H9 (cell line): ENCODE results near the gene CACTIN. TPM values are rescaled to one million over a fixed set of nuclear protein-coding genes. Genes with fewer than 3 reads are reported as not detected.

Source experiments
- DNase-seq: peaks from one replicate; pipeline ENCODE4 v3.0.0-alpha.2; 2017
- H2AFZ ChIP-seq: one replicate; pipeline ENCODE4 v1.6.1; 2013; ENCODE audit warnings: mild to moderate bottlenecking, low read length, control low read depth, moderate library complexity
- H2AK5ac ChIP-seq: 2 replicates; pipeline ENCODE4 v1.6.1; 2013; ENCODE audit warnings: low read length, control low read depth, mixed read lengths; ENCODE audit not compliant: insufficient read length
- H2BK120ac ChIP-seq: one replicate; pipeline ENCODE4 v1.6.1; 2013; ENCODE audit warnings: low read depth, mild to moderate bottlenecking, low read length, control low read depth, inconsistent platforms; ENCODE audit not compliant: poor library complexity, severe bottlenecking
- H2BK12ac ChIP-seq: 2 replicates; pipeline ENCODE4 v1.6.1; 2013; ENCODE audit warnings: low read length, control low read depth, mixed read lengths, low read depth; ENCODE audit not compliant: insufficient read length
- H2BK15ac ChIP-seq: 2 replicates; pipeline ENCODE4 v1.6.1; 2013; ENCODE audit warnings: low read depth, low read length, control low read depth
- H2BK20ac ChIP-seq: one replicate; pipeline ENCODE4 v1.6.1; 2013; ENCODE audit warnings: low read depth, mild to moderate bottlenecking, low read length, control low read depth, inconsistent platforms; ENCODE audit not compliant: poor library complexity, severe bottlenecking
- H2BK5ac ChIP-seq: 2 replicates; pipeline ENCODE4 v1.6.1; 2013; ENCODE audit warnings: low read length, control low read depth, mixed read lengths; ENCODE audit not compliant: insufficient read length
- H3K14ac ChIP-seq: 2 replicates; pipeline ENCODE4 v1.6.1; 2013; ENCODE audit warnings: low read length, control low read depth; ENCODE audit not compliant: insufficient read depth
- H3K18ac ChIP-seq: 2 replicates; pipeline ENCODE4 v1.6.1; 2013; ENCODE audit warnings: low read depth, mild to moderate bottlenecking, mixed read lengths, low read length, control low read depth; ENCODE audit not compliant: insufficient read length
- H3K23ac ChIP-seq: 2 replicates; pipeline ENCODE4 v1.6.1; 2013; ENCODE audit warnings: low read length, control low read depth, mixed read lengths, low read depth; ENCODE audit not compliant: insufficient read length
- H3K23me2 ChIP-seq: 2 replicates; pipeline ENCODE4 v1.6.1; 2013; ENCODE audit warnings: low read depth, mild to moderate bottlenecking, mixed read lengths, low read length, control low read depth; ENCODE audit not compliant: insufficient read length, poor library complexity, severe bottlenecking
- H3K27ac ChIP-seq: 2 replicates; pipeline ENCODE4 v1.5.1; 2013; ENCODE audit warnings: low read length, control low read depth, mixed read lengths, low read depth; ENCODE audit not compliant: insufficient read length
- H3K27me3 ChIP-seq: 2 replicates; pipeline ENCODE4 v1.6.1; 2013; ENCODE audit warnings: low read length, control low read depth, inconsistent platforms; ENCODE audit not compliant: insufficient read depth
- H3K4ac ChIP-seq: 2 replicates; pipeline ENCODE4 v1.6.1; 2013; ENCODE audit warnings: low read depth, mild to moderate bottlenecking, control low read depth, inconsistent platforms, low read length, moderate library complexity
- H3K4me1 ChIP-seq: 2 replicates; pipeline ENCODE4 v1.6.1; 2013; ENCODE audit warnings: low read length, control low read depth, inconsistent platforms; ENCODE audit not compliant: insufficient read depth
- H3K4me2 ChIP-seq: 2 replicates; pipeline ENCODE4 v1.6.1; 2013; ENCODE audit warnings: low read length, control low read depth, mixed read lengths; ENCODE audit not compliant: insufficient read length, insufficient read depth
- H3K56ac ChIP-seq: 2 replicates; pipeline ENCODE4 v1.6.1; 2013; ENCODE audit warnings: low read depth, mild to moderate bottlenecking, mixed read lengths, low read length, control low read depth; ENCODE audit not compliant: insufficient read length
- H3K79me1 ChIP-seq: 2 replicates; pipeline ENCODE4 v1.6.1; 2013; ENCODE audit warnings: low read depth, mild to moderate bottlenecking, moderate library complexity, low read length, control low read depth, inconsistent platforms; ENCODE audit not compliant: insufficient read depth, poor library complexity, severe bottlenecking
- H3K79me2 ChIP-seq: 2 replicates; pipeline ENCODE4 v1.6.1; 2013; ENCODE audit warnings: low read length, control low read depth, inconsistent platforms; ENCODE audit not compliant: insufficient read depth
- H3K9ac ChIP-seq: 2 replicates; pipeline ENCODE4 v1.6.1; 2013; ENCODE audit warnings: low read length, control low read depth, mixed read lengths; ENCODE audit not compliant: insufficient read length; ENCODE audit errors: extremely low read depth
- H3K9me3 ChIP-seq: one replicate; pipeline ENCODE4 v1.6.1; 2013; ENCODE audit warnings: low read depth, low read length, inconsistent platforms; ENCODE audit not compliant: control insufficient read depth
- H3T11ph ChIP-seq: one replicate; pipeline ENCODE4 v1.6.1; 2013; ENCODE audit warnings: mild to moderate bottlenecking, low read length, control low read depth, inconsistent platforms
- H4K20me1 ChIP-seq: one replicate; pipeline ENCODE4 v1.6.1; 2013; ENCODE audit not compliant: control insufficient read depth, insufficient read length, insufficient read depth
- H4K5ac ChIP-seq: 2 replicates; pipeline ENCODE4 v1.6.1; 2013; ENCODE audit warnings: low read depth, mild to moderate bottlenecking, mixed read lengths, low read length, control low read depth; ENCODE audit not compliant: insufficient read length
- H4K8ac ChIP-seq: replicated peaks from 2 replicates; pipeline ENCODE4 v1.6.1; 2013; ENCODE audit warnings: low read length, control low read depth, mixed read lengths, low read depth; ENCODE audit not compliant: insufficient read length
- H4K91ac ChIP-seq: 2 replicates; pipeline ENCODE4 v1.6.1; 2013; ENCODE audit warnings: low read depth, mild to moderate bottlenecking, moderate library complexity, mixed read lengths, low read length, control low read depth; ENCODE audit not compliant: insufficient read length
- H3K27ac Mint-ChIP-seq, 3 experiments: 2 replicates in 2 of 3; 3 replicates in 1 of 3; pipeline ENCODE4 v1.8.0; 2020 to 2021; ENCODE audit warnings: mixed read lengths in 3 of 3, mild to moderate bottlenecking in 1 of 3, moderate library complexity in 1 of 3
- H3K27me3 Mint-ChIP-seq: 2 replicates; pipeline ENCODE4 v1.8.0; 2021; ENCODE audit warnings: low read depth, mild to moderate bottlenecking, moderate library complexity, mixed read lengths
- H3K36me3 Mint-ChIP-seq, 3 experiments: 2 replicates in 2 of 3; 3 replicates in 1 of 3; pipeline ENCODE4 v1.8.0; 2020 to 2021; ENCODE audit warnings: low read depth in 3 of 3, mixed read lengths in 3 of 3; ENCODE audit not compliant: insufficient read depth in 1 of 3
- H3K4me1 Mint-ChIP-seq, 2 experiments: 2 replicates each; pipeline ENCODE4 v1.8.0; 2020; ENCODE audit warnings: mixed read lengths in 2 of 2
- H3K4me3 Mint-ChIP-seq, 2 experiments: 2 replicates in 1 of 2; 3 replicates in 1 of 2; pipeline ENCODE4 v1.8.0; 2020 to 2021; ENCODE audit warnings: mild to moderate bottlenecking in 2 of 2, mixed read lengths in 2 of 2, moderate library complexity in 1 of 2
- H3K9me3 Mint-ChIP-seq, 2 experiments: 2 replicates in 1 of 2; 3 replicates in 1 of 2; pipeline ENCODE4 v1.8.0; 2020; ENCODE audit warnings: mild to moderate bottlenecking in 2 of 2, mixed read lengths in 2 of 2, moderate library complexity in 1 of 2
- WGBS: extraction: QIAGEN DNeasy Blood & Tissue Kit; methylation state at CpG from one replicate; pipeline ENCODE4 v1.1.7; 2013; ENCODE audit warnings: missing lambda C conversion rate, low lambda C conversion rate, mixed read lengths; ENCODE audit not compliant: insufficient read length; ENCODE audit errors: extremely low coverage; 5-methylcytosine and 5-hydroxymethylcytosine counted together
- total RNA-seq: library from RNA; stranded (reverse); gene quantifications from 2 replicates; pipeline ENCODE4 v1.2.1, GENCODE V29; 2021
- TF ChIP-seq, protein P1 (sequence below): fragments of 200-600 bp; sonication (generic); conservative IDR thresholded peaks from 3 replicates; pipeline ENCODE4 v1.8.0; 2021; ENCODE audit warnings: antibody characterized with exemption, mild to moderate bottlenecking

The CACTIN gene
- total RNA-seq, 1 experiment from 2014 or later = 37.3 TPM

DNA sequence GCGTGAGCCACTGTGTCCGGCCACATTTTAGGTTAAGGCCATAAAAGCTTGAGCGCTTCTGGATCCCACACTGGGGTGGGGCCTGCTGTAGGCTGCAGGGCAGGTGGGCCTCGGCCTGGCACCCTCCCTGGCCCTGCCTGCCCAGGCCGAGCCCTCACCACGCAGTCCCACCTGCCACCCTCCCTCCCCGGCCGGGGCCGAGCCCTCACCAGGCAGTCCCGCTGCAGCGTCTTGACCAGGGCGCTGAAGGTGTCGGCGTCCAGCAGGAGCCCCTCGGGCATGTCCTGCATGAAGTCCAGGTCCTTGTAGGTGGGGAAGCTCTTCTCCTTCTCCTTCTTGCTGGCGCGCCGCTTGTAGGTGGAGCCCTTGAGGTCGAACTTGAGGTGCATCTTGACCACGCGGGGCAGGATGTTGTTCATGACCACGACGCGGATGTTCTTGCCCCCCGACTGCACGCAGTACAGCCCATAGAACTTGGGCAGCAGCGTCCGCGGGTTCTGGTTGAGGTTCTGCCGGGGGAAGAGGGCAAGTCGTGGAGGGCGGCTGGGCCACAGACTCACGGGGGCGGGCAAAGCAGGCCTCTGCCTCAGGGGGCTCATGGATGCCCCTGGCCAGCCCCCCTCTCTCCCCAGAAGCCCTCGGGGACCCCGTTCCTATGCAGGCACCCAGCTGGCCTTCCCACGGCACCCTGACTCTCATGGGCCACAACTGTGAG lies 26.6 kb upstream of the CACTIN start:
- Histone ChIP-seq H2BK15ac (no peak overlapping the region), H3K9me3 (no peaks in the 10 kb centered on the region), H3K23me2 (no peaks in the 10 kb centered on the region), H3K79me2 (no peaks in the 10 kb centered on the region), H3K4ac (no peak overlapping the region), H4K5ac (no peak overlapping the region), H3K18ac (no peak overlapping the region), H3K27me3 (no peaks in the 10 kb centered on the region), H3K79me1 (no peaks in the 10 kb centered on the region), H2BK5ac (no peak overlapping the region), H3K56ac (no peak overlapping the region), H2AK5ac (no peak overlapping the region), H3K27ac (no peak overlapping the region), H4K8ac (no peak overlapping the region), H3K4me1 (no peaks in the 10 kb centered on the region), H2BK12ac (no peak overlapping the region), H3K9ac (no peak overlapping the region), H2AFZ (no peak overlapping the region), H2BK20ac (no peak overlapping the region), H3K23ac (no peak overlapping the region), H3K4me2 (no peak overlapping the region), H3K14ac (no peak overlapping the region), H3T11ph (no peak overlapping the region), H2BK120ac (no peak overlapping the region), H4K20me1 (peaks cover 3% of the 10 kb centered on the region), H4K91ac (no peak overlapping the region)
- TF ChIP-seq, protein P1, sequence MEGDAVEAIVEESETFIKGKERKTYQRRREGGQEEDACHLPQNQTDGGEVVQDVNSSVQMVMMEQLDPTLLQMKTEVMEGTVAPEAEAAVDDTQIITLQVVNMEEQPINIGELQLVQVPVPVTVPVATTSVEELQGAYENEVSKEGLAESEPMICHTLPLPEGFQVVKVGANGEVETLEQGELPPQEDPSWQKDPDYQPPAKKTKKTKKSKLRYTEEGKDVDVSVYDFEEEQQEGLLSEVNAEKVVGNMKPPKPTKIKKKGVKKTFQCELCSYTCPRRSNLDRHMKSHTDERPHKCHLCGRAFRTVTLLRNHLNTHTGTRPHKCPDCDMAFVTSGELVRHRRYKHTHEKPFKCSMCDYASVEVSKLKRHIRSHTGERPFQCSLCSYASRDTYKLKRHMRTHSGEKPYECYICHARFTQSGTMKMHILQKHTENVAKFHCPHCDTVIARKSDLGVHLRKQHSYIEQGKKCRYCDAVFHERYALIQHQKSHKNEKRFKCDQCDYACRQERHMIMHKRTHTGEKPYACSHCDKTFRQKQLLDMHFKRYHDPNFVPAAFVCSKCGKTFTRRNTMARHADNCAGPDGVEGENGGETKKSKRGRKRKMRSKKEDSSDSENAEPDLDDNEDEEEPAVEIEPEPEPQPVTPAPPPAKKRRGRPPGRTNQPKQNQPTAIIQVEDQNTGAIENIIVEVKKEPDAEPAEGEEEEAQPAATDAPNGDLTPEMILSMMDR = no peak
- Mint-ChIP-seq H3K9me3 (no peaks in the 10 kb centered on the region; a peak in 1 of 5 replicates), H3K27ac (no peak overlapping the region), H3K27me3 (no peaks in the 10 kb centered on the region), H3K4me3 (no peak overlapping the region), H3K36me3 (peaks cover 8 to 32% (median 31%) of the 10 kb centered on the region in 3 experiments), H3K4me1 (no peaks in the 10 kb centered on the region)
- WGBS = no CpG with 5 or more reads among the region's 37 CpGs
- DNase-seq = no peak
